Breast epithelium (tissue), 4 donors: ENCODE measurements around the gene SLCO1B3. TPM values are rescaled to one million over a fixed set of nuclear protein-coding genes. Genes with fewer than 3 reads are reported as not detected.

Experiments
- DNase-seq, 2 donors: peaks; one replicate each; pipeline ENCODE4 v3.0.0-alpha.2; 2019; ENCODE audit warnings: low spot score in 2 of 2
- H3K27ac ChIP-seq, 2 donors: fragments of 200-600 bp; sonication (generic) in 1 of 2; one replicate each; pipeline ENCODE4 v1.5.1; 2016 to 2019; ENCODE audit warnings: mild to moderate bottlenecking in 1 of 2
- H3K27me3 ChIP-seq, 2 donors: fragments of 200-600 bp; sonication (generic) in 1 of 2; one replicate each; pipeline versions ENCODE4 v1.5.1 to v1.6.0; 2017 to 2019; ENCODE audit warnings: control low read depth in 1 of 2, mild to moderate bottlenecking in 1 of 2
- H3K36me3 ChIP-seq: fragments of 200-600 bp; one replicate; pipeline ENCODE4 v1.5.1; 2019
- H3K4me1 ChIP-seq, 2 donors: fragments of 200-600 bp; sonication (generic); one replicate each; pipeline ENCODE4 v1.5.1; 2016 to 2019; ENCODE audit warnings: control low read depth in 1 of 2
- H3K4me3 ChIP-seq, 3 donors: fragments of 200-600 bp; sonication (generic); 1 replicate in 2 of 3; 2 replicates in 1 of 3; pipeline ENCODE4 v1.5.1; 2016 to 2019; ENCODE audit warnings: mild to moderate bottlenecking in 3 of 3, moderate library complexity in 2 of 3
- H3K9me3 ChIP-seq, 2 donors: fragments of 200-600 bp; sonication (generic) in 1 of 2; one replicate each; pipeline ENCODE4 v1.5.1; 2016 to 2019; ENCODE audit warnings: control low read depth in 1 of 2
- CTCF ChIP-seq, 3 donors: fragments of 450-650 bp; IDR thresholded peaks; one replicate each; pipeline ENCODE4 v1.5.1; 2016 to 2017; ENCODE audit warnings: antibody characterized with exemption in 3 of 3, mild to moderate bottlenecking in 3 of 3, moderate library complexity in 3 of 3
- POLR2A ChIP-seq: fragments of 450-650 bp; IDR thresholded peaks from one replicate; pipeline ENCODE4 v1.6.1; 2016; ENCODE audit warnings: antibody characterized with exemption, mild to moderate bottlenecking, moderate library complexity
- POLR2AphosphoS5 ChIP-seq, 3 donors: sonication (generic); formaldehyde crosslinking; IDR thresholded peaks; one replicate each; pipeline ENCODE4 v1.6.1; 2017; ENCODE audit warnings: antibody characterized with exemption in 3 of 3
- intact Hi-C: fragments of 100-400 bp; cut with DNase I; formaldehyde crosslinking; loops from one replicate; pipeline ENCODE4 v1.15.1; 2023; ENCODE audit warnings: low total_unique reads
- total RNA-seq, 3 donors: library from RNA; depleted of rRNA; stranded (reverse); fragments of >200 nt; gene quantifications; one replicate each; pipeline ENCODE4 v1.1.0, GENCODE V29; 2016

The SLCO1B3 gene
- total RNA-seq, 3 donors from 2014 or later, result not detected

- no peak for DNase-seq
- Histone ChIP-seq H3K27ac (no peak overlapping the region), H3K4me3 (no peak overlapping the region), H3K4me1 (no peaks in the 10 kb centered on the region), H3K9me3 (no peaks in the 10 kb centered on the region), H3K36me3 (no peaks in the 10 kb centered on the region), H3K27me3 (no peaks in the 10 kb centered on the region)
- intact Hi-C loops, result no loop called here
- TF ChIP-seq POLR2A (no peak), CTCF (IDR thresholded peaks at IDR 0.05) (no peak), POLR2AphosphoS5 (IDR thresholded peaks at IDR 0.05) (no peak)
These were observed 57.8 kb downstream of the SLCO1B3 start for GRCh38 chr12:20868277-20868676.

GRCh38 chr12:20883288-20883687, 72.8 kb downstream of the SLCO1B3 start:
- no peaks in the 10 kb centered on the region for H3K4me1 ChIP-seq
- H3K4me3 ChIP-seq, result no peak overlapping the region
- H3K27me3 ChIP-seq, result no peaks in the 10 kb centered on the region
- H3K9me3 ChIP-seq, result no peaks in the 10 kb centered on the region
- H3K36me3 ChIP-seq, result no peaks in the 10 kb centered on the region
- H3K27ac ChIP-seq, result no peak overlapping the region
- no peak for DNase-seq
- TF ChIP-seq POLR2A (no peak), CTCF (IDR thresholded peaks at IDR 0.05) (no peak), POLR2AphosphoS5 (IDR thresholded peaks at IDR 0.05) (no peak)
- intact Hi-C loops, result no loop called here

GRCh38 chr12:20885116-20885515, 74.6 kb downstream of the SLCO1B3 start:
- no peaks in the 10 kb centered on the region for H3K36me3 ChIP-seq
- H3K4me3 ChIP-seq, result no peak overlapping the region
- DNase-seq, result no peak
- H3K4me1 ChIP-seq, result no peaks in the 10 kb centered on the region
- H3K27ac ChIP-seq, result no peak overlapping the region
- intact Hi-C loops, result no loop called here
- peaks cover 0 to 5% of the 10 kb centered on the region in 2 donors for H3K9me3 ChIP-seq
- no peaks in the 10 kb centered on the region for H3K27me3 ChIP-seq
- TF ChIP-seq CTCF (IDR thresholded peaks at IDR 0.05) (no peak), POLR2AphosphoS5 (IDR thresholded peaks at IDR 0.05) (no peak), POLR2A (no peak)

GRCh38 chr12:20885552-20885951, 75.0 kb downstream of the SLCO1B3 start:
- no peaks in the 10 kb centered on the region for H3K36me3 ChIP-seq
- intact Hi-C loops, result no loop called here
- DNase-seq, result no peak

GRCh38 chr12:20917269-20917668, 106.8 kb downstream of the SLCO1B3 start:
- no peaks in the 10 kb centered on the region for H3K27me3 ChIP-seq
- no peaks in the 10 kb centered on the region for H3K4me1 ChIP-seq
- no peak for DNase-seq
- no peak overlapping the region for H3K4me3 ChIP-seq
- H3K27ac ChIP-seq, result no peak overlapping the region
- peaks cover 0 to 5% of the 10 kb centered on the region in 2 donors for H3K9me3 ChIP-seq
- H3K36me3 ChIP-seq, result no peaks in the 10 kb centered on the region
- intact Hi-C loops, result no loop called here
- no peak for TF ChIP-seq CTCF (IDR thresholded peaks at IDR 0.05)
- TF ChIP-seq POLR2A, result no peak
- TF ChIP-seq POLR2AphosphoS5 (IDR thresholded peaks at IDR 0.05), result no peak

More at GRCh38 chr12:20885552-20885951, 75.0 kb downstream of the SLCO1B3 start:
- peaks cover 0 to 7% of the 10 kb centered on the region in 2 donors for H3K9me3 ChIP-seq
- H3K27ac ChIP-seq, result no peak overlapping the region
- no peak overlapping the region for H3K4me3 ChIP-seq
- no peak for TF ChIP-seq POLR2A
- no peak for TF ChIP-seq POLR2AphosphoS5 (IDR thresholded peaks at IDR 0.05)
- no peak for TF ChIP-seq CTCF (IDR thresholded peaks at IDR 0.05)
- no peaks in the 10 kb centered on the region for H3K27me3 ChIP-seq
- H3K4me1 ChIP-seq, result no peaks in the 10 kb centered on the region
